Stomach (tissue), 19 donors: ENCODE measurements around the gene MYO5C. TPM values are rescaled to one million over a fixed set of nuclear protein-coding genes. Genes with fewer than 3 reads are reported as not detected.

Experiments
- DNase-seq, 2 donors: peaks; one replicate each; pipeline versions ENCODE4 v3.0.0 to v3.0.0-alpha.2; 2013 to 2019
- H3K27ac ChIP-seq, 5 donors: fragments of 200-600 bp in 4 of 5; sonication (generic) in 4 of 5; one replicate each; pipeline ENCODE4 v1.5.1; 2013 to 2019; ENCODE audit warnings: mild to moderate bottlenecking in 1 of 5, moderate library complexity in 1 of 5
- H3K27me3 ChIP-seq, 3 donors: fragments of 200-600 bp; sonication (generic); one replicate each; pipeline ENCODE4 v1.5.1; 2017 to 2019; ENCODE audit warnings: mixed run types in 1 of 3
- H3K36me3 ChIP-seq, 4 donors: fragments of 200-600 bp; sonication (generic); 1 replicate in 3 of 4; 2 replicates in 1 of 4; pipeline ENCODE4 v1.5.1; 2016 to 2019
- H3K4me1 ChIP-seq, 4 donors: fragments of 200-600 bp; sonication (generic); one replicate each; pipeline ENCODE4 v1.5.1; 2016 to 2019
- H3K4me3 ChIP-seq, 4 donors: fragments of 200-600 bp; sonication (generic) in 3 of 4; one replicate each; pipeline ENCODE4 v1.5.1; 2016 to 2019; ENCODE audit warnings: mild to moderate bottlenecking in 1 of 4
- H3K9me3 ChIP-seq, 4 donors: fragments of 200-600 bp; sonication (generic); one replicate each; pipeline ENCODE4 v1.5.1; 2016 to 2019
- EP300 ChIP-seq: sonication (generic); formaldehyde crosslinking; IDR thresholded peaks from one replicate; pipeline ENCODE4 v1.6.1; 2017; ENCODE audit warnings: antibody characterized with exemption
- POLR2A ChIP-seq, 4 donors: fragments of 450-650 bp; IDR thresholded peaks; one replicate each; pipeline ENCODE4 v1.6.1; 2016; ENCODE audit warnings: antibody characterized with exemption in 4 of 4, control low read depth in 2 of 4, mild to moderate bottlenecking in 1 of 4, moderate library complexity in 1 of 4
- POLR2AphosphoS5 ChIP-seq, 3 donors: sonication (generic); formaldehyde crosslinking; IDR thresholded peaks; one replicate each; pipeline ENCODE4 v1.6.1; 2016; ENCODE audit warnings: antibody characterized with exemption in 3 of 3
- WGBS, 5 donors: extraction: QIAGEN DNeasy Blood & Tissue Kit in 3 of 5; methylation state at CpG; one replicate each; pipeline versions ENCODE4 v1.1.5 to v1.1.7; 2013 to 2018; 5-methylcytosine and 5-hydroxymethylcytosine counted together
- intact Hi-C: fragments of 100-400 bp; cut with DNase I; formaldehyde crosslinking; loops from one replicate; pipeline ENCODE4 v1.15.1; 2023; ENCODE audit warnings: low total_unique reads
- long read RNA-seq, 10 donors: transcript quantifications; one replicate each; lab custom pipeline, GENCODE V29; 2026
- polyA plus RNA-seq, 3 donors: library from polyadenylated mRNA; stranded (reverse); fragments of 200-250 nt; gene quantifications; one replicate each; pipeline ENCODE4 v1.2.3, GENCODE V29; 2013
- total RNA-seq, 5 donors: library from RNA; depleted of rRNA; stranded (reverse); fragments of >200 nt; gene quantifications; one replicate each; pipeline versions ENCODE4 v1.1.0 to v1.2.3, GENCODE V29; 2014 to 2016
- TF ChIP-seq, protein P1 (sequence below), 7 experiments: fragments of 450-650 bp in 4 of 7; fragments of 200-600 bp in 3 of 7; sonication (generic) in 3 of 7; IDR thresholded peaks; one replicate each; pipeline ENCODE4 v1.5.1; 2016 to 2019; ENCODE audit warnings: antibody characterized with exemption in 7 of 7, control low read depth in 2 of 7, mild to moderate bottlenecking in 1 of 7
- donor health status: healthy with polysubstance abuse.
- donor health status: Bipolar disorder and iron deficiency.
- donor health status: healthy.

MYO5C gene, protein sequence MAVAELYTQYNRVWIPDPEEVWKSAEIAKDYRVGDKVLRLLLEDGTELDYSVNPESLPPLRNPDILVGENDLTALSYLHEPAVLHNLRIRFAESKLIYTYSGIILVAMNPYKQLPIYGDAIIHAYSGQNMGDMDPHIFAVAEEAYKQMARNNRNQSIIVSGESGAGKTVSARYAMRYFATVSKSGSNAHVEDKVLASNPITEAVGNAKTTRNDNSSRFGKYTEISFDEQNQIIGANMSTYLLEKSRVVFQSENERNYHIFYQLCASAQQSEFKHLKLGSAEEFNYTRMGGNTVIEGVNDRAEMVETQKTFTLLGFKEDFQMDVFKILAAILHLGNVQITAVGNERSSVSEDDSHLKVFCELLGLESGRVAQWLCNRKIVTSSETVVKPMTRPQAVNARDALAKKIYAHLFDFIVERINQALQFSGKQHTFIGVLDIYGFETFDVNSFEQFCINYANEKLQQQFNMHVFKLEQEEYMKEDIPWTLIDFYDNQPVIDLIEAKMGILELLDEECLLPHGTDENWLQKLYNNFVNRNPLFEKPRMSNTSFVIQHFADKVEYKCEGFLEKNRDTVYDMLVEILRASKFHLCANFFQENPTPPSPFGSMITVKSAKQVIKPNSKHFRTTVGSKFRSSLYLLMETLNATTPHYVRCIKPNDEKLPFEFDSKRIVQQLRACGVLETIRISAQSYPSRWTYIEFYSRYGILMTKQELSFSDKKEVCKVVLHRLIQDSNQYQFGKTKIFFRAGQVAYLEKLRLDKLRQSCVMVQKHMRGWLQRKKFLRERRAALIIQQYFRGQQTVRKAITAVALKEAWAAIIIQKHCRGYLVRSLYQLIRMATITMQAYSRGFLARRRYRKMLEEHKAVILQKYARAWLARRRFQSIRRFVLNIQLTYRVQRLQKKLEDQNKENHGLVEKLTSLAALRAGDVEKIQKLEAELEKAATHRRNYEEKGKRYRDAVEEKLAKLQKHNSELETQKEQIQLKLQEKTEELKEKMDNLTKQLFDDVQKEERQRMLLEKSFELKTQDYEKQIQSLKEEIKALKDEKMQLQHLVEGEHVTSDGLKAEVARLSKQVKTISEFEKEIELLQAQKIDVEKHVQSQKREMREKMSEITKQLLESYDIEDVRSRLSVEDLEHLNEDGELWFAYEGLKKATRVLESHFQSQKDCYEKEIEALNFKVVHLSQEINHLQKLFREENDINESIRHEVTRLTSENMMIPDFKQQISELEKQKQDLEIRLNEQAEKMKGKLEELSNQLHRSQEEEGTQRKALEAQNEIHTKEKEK (N-terminal part only)
- 100 to 1,000 TPM in 1 of 5 donors, 10 to 100 TPM in 4; 22.8 to 148 (median 64.3) TPM for total RNA-seq
- 1 to 10 TPM; 4.3 to 9.0 (median 5.8) TPM for polyA plus RNA-seq
- long read RNA-seq, donor 1: 0 reads
- long read RNA-seq, donor 2: 0 reads
- long read RNA-seq, donor 3: 0 reads
- long read RNA-seq, donor 4: 0 reads
- long read RNA-seq, donor 5, partial matches to known transcripts: 0 of 1 reads
- long read RNA-seq, donor 5, other reads (novel, unspliced or antisense): 0 of 1 reads
- long read RNA-seq, donor 6, partial matches to known transcripts: 5 of 5 reads
- long read RNA-seq, donor 6, other reads (novel, unspliced or antisense): 0 of 5 reads
- long read RNA-seq, donor 7, full-length matches to known transcripts: 1 of 1 reads
- long read RNA-seq, donor 7, partial matches to known transcripts: 0 of 1 reads
- long read RNA-seq, donor 7, other reads (novel, unspliced or antisense): 0 of 1 reads
- long read RNA-seq, donor 8, full-length matches to known transcripts: 1 of 1 reads
- long read RNA-seq, donor 8, partial matches to known transcripts: 0 of 1 reads
- long read RNA-seq, donor 8, other reads (novel, unspliced or antisense): 0 of 1 reads
- long read RNA-seq, donor 9: 0 reads
- long read RNA-seq, donor 10: 0 reads

DNA sequence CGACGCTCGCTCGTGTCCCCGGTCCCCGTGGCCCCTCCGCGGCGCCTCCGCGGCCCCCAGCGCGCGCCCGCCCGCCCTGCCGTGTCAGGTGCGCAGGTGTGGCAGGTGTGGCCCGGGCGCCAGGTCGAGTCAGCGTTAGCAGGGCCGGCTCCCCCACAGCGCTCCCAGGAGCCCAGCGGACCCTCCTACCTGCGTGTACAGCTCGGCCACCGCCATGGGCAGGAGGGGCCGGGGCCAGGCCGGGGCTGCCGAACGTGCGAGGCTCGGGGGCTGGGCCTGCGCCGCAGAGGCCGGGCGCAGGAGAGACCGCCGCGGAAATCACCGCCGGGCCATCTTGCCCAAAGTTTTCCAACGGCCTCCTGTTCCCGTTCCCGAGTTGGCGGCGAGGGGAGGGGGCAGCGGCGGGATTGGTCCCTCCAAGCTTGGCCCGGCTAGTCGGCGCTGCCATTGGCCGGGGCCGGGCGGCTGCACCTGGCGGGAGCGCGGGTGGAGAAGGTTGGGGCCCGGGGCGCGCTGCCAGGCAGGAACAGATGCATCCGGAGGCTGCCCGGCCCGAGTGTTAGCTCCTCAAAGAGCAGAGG is at the start of gene MYO5C:
Gene MYO5C (minus strand): TSS at position 384 of the 581 bp plus-strand sequence. CDS start 168 bp downstream, at position 216.
- peaks cover 15 to 35% (median 30%) of the 10 kb centered on the region in 4 donors for H3K4me1 ChIP-seq
- peaks cover 0 to 26% (median 12%) of the 10 kb centered on the region in 3 donors for H3K27me3 ChIP-seq
- peak within 1 kb of the TSS; percentile 56 to 69 (median 58) for H3K4me3 ChIP-seq
- intact Hi-C loops: no loop called here
- peak; percentile 95 for DNase-seq
- H3K36me3 ChIP-seq: no peaks in the 10 kb centered on the region
- WGBS, 5 donors: 0 to 4% (median 1%) methylated on average over 15 to 65 of the region's 65 CpGs
- no peak for TF ChIP-seq EP300
- TF ChIP-seq POLR2AphosphoS5 (IDR thresholded peaks at IDR 0.05): peak; percentile 39 to 75 (median 70)
- peak within 1 kb of the TSS; percentile 83 to 94 (median 88) for H3K27ac ChIP-seq
- no peaks in the 10 kb centered on the region for H3K9me3 ChIP-seq

DNA sequence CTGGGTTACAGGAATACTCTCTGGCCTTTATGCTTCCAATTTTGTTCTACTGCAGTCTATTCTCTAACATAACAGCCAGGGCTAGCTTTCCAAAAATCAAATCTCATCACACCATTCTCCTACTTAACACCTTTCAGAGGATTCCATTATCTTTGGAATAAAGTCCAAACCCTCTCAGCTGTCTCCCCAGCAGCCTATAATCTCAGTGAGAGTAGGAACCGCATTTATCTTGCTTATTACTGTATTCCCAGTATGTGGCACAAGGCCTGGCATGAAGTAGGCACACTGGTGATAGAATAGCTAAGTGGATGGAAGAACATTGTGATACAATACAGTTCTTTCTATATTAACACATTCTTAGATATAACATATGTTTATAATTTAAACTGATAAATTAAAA is 49.0 kb upstream of the MYO5C start:
- DNase-seq: no peak
- Histone ChIP-seq H3K4me3 (no peak overlapping the region), H3K27me3 (no peaks in the 10 kb centered on the region), H3K9me3 (no peaks in the 10 kb centered on the region), H3K36me3 (peaks cover 5 to 46% (median 43%) of the 10 kb centered on the region in 4 donors), H3K4me1 (no peaks in the 10 kb centered on the region), H3K27ac (no peak overlapping the region)
- intact Hi-C loops: no loop called here
- 86 to 98% (median 93%) methylated on average over 1 of the region's 1 CpG for WGBS, 5 donors
- no peak for TF ChIP-seq POLR2AphosphoS5 (IDR thresholded peaks at IDR 0.05)
- TF ChIP-seq EP300: no peak
- TF ChIP-seq, protein P1, sequence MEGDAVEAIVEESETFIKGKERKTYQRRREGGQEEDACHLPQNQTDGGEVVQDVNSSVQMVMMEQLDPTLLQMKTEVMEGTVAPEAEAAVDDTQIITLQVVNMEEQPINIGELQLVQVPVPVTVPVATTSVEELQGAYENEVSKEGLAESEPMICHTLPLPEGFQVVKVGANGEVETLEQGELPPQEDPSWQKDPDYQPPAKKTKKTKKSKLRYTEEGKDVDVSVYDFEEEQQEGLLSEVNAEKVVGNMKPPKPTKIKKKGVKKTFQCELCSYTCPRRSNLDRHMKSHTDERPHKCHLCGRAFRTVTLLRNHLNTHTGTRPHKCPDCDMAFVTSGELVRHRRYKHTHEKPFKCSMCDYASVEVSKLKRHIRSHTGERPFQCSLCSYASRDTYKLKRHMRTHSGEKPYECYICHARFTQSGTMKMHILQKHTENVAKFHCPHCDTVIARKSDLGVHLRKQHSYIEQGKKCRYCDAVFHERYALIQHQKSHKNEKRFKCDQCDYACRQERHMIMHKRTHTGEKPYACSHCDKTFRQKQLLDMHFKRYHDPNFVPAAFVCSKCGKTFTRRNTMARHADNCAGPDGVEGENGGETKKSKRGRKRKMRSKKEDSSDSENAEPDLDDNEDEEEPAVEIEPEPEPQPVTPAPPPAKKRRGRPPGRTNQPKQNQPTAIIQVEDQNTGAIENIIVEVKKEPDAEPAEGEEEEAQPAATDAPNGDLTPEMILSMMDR (IDR thresholded peaks at IDR 0.05): no peak
- no peak for TF ChIP-seq POLR2A (IDR thresholded peaks at IDR 0.05)

DNA sequence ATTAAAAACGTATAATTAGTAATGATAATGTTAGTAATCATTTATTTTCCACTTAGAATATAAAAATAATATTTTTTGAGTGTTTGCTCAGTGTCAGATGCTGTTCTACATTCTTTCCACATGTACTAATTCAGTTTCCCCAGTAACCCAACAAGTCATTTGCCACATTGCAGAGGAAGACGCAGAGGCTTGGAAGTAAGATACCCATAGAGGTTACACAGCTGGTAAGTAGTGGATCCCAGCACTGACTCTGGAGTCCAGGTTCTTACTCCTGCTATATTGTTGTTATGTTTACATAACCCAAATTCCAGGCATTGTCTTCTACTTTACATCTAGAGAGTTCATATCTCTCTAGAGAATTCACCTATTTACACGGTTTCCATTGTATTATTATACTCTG is 48.2 kb upstream of the MYO5C start:
- H3K27ac ChIP-seq: no peak overlapping the region
- no peaks in the 10 kb centered on the region for H3K4me1 ChIP-seq
- H3K9me3 ChIP-seq: no peaks in the 10 kb centered on the region
- no peak for DNase-seq
- WGBS, 5 donors: 70 to 84% (median 77%) methylated on average over 3 of the region's 3 CpGs
- no peaks in the 10 kb centered on the region for H3K27me3 ChIP-seq
- intact Hi-C loops: no loop called here
- no peak overlapping the region for H3K4me3 ChIP-seq
- H3K36me3 ChIP-seq: peaks cover 5 to 40% (median 38%) of the 10 kb centered on the region in 4 donors
- TF ChIP-seq POLR2AphosphoS5 (IDR thresholded peaks at IDR 0.05) (no peak), POLR2A (IDR thresholded peaks at IDR 0.05) (no peak), EP300 (no peak)
- TF ChIP-seq, protein P1 (IDR thresholded peaks at IDR 0.05): no peak
